Panc1 (cell line): ENCODE data around the gene DYNLRB1.

Source experiments
- POLR2AphosphoS5 ChIP-seq: IDR thresholded peaks from 2 replicates; pipeline ENCODE4 v1.6.1; 2012; ENCODE audit warnings: mild to moderate bottlenecking, low read depth, low read length, moderate library complexity
- REST ChIP-seq, 2 experiments: IDR thresholded peaks; 2 replicates each; pipeline ENCODE4 v1.6.1; 2011 to 2012; ENCODE audit warnings: low read depth in 2 of 2, control low read depth in 1 of 2, low read length in 1 of 2, mild to moderate bottlenecking in 1 of 2, moderate library complexity in 1 of 2; ENCODE audit not compliant: insufficient read depth in 1 of 2
- SIN3A ChIP-seq: IDR thresholded peaks from 2 replicates; pipeline ENCODE4 v1.6.1; 2012; ENCODE audit warnings: low read depth, mild to moderate bottlenecking, low read length, moderate library complexity, borderline replicate concordance; ENCODE audit not compliant: insufficient read depth
- TCF7L2 ChIP-seq: IDR thresholded peaks from 2 replicates; pipeline ENCODE4 v1.6.1; 2011; ENCODE audit warnings: mild to moderate bottlenecking, low read depth, low read length, inconsistent platforms
- TF ChIP-seq, protein P1 (sequence below): fragments of 450-650 bp; IDR thresholded peaks from 2 replicates; pipeline ENCODE4 v1.5.1; 2017; ENCODE audit warnings: mild to moderate bottlenecking

- TF ChIP-seq, protein P1, sequence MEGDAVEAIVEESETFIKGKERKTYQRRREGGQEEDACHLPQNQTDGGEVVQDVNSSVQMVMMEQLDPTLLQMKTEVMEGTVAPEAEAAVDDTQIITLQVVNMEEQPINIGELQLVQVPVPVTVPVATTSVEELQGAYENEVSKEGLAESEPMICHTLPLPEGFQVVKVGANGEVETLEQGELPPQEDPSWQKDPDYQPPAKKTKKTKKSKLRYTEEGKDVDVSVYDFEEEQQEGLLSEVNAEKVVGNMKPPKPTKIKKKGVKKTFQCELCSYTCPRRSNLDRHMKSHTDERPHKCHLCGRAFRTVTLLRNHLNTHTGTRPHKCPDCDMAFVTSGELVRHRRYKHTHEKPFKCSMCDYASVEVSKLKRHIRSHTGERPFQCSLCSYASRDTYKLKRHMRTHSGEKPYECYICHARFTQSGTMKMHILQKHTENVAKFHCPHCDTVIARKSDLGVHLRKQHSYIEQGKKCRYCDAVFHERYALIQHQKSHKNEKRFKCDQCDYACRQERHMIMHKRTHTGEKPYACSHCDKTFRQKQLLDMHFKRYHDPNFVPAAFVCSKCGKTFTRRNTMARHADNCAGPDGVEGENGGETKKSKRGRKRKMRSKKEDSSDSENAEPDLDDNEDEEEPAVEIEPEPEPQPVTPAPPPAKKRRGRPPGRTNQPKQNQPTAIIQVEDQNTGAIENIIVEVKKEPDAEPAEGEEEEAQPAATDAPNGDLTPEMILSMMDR, result no peak
- no peak for TF ChIP-seq POLR2AphosphoS5
- no peak for TF ChIP-seq REST (IDR thresholded peaks at IDR 0.05; ENCODE audit: insufficient read depth in 1 of 2, low read depth in 2 of 2, low read length in 1 of 2)
- no peak for TF ChIP-seq SIN3A
- no peak for TF ChIP-seq TCF7L2
Observed at GRCh38 chr20:34542439-34542838, 26.2 kb downstream of the DYNLRB1 start.
